NCI-H146 treated with DMSO at 0.1 percent for 48 hours (cell line): ENCODE results near the gene JPT2.

Source experiments
- DNase-seq: peaks from one replicate; lab custom pipeline; 2025; ENCODE audit not compliant: unreplicated experiment; lab: John Stamatoyannopoulos, UW

The JPT2 gene

DNA sequence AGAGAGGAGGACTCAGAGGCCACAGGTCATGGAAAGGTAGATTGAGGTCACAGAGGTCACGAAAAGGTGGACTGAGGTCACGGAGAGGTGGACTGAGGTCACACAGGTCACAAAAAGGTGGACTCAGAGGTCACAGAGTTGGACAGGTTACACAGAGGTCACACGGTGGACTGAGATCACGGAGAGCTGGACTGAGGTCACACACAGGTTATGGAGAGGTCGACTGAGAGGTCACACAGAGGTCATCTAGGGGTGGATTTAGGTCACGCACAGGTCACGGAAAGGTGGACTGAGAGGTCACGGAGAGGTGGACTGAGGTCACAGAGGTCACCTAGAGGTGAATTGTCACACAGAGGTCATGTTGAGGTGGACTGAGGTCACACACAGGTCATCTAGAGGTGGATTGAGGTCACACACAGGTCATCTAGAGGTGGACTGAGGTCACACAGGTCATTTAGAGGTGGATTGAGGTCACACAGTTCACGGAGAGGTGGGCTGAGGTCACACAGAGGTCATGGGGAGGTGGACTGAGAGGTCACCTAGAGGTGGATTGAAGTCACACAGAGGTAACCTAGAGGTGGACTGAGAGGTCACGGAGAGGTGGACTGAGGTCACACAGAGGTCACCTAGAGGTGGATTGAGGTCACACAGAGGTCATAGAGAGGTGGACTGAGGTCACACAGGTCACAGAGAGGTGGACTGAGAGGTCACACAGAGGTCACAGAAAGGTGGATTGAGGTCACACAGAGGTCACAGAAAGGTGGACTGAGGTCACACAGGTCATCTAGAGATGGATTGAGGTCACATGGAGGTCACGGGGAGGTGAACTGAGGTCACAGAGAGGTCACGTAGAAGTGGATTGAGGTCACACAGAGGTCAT is 26.7 kb upstream of the JPT2 start:
- no peak for DNase-seq

- no peak for DNase-seq
These were observed 26.1 kb upstream of the JPT2 start for GRCh38 chr16:1651974-1652312.

DNA sequence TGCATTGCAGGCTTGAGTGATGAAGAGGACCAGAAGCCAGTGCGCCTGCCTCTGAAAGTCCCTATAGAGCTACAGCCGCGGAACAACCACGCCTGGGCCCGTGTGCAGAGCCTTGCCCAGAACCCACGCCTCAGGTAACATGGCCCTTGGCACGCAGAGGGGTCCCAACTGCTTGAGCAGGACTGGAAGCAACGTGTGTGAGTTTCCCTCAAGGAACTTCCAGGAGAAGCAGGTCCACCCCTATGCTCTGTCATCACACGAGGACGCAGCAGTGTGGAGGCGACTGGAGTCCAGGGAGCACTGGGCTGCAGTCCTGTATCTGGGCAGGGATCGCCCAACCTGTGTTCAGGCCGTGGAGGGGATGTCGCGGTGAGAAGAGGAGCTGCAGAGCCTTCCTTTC is 25.1 kb upstream of the JPT2 start:
- no peak for DNase-seq

DNA sequence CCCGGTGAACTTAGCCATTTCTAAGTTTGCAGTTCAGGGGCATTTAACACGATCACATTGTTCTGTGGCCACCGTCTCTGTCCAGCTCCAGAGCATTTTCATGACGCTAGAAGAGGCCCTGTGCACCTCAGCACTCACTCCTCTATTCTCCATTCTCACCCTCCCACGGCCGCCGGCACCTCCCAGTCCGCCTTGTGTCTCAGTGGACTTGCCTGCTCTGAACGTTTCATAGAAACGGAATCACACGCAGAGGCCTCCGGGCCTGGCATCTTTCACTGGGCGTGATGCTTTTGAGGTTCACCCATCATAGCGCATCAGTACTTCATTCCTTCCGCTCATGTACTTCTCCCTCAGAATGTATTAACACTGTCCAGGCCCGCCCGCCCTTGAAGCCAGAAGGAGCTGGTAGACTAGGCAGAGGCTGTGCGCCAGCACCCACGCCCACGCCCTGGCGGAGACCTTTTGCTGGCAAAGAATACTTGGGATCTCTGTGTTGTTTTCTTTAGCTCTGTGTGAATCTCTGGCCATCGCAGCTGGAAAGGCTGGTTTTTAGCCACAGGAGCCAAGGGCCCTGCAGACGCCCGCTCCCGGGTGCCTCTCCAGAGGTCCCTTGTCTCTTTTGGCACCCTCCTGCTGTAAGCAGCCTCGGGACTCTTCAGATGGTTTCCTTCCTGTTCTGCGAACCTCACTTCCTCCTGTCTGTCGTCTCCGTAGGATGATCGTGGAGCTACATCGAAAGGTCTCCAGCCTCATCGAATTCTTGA is 23.4 kb upstream of the JPT2 start:
- DNase-seq: no peak

GRCh38 chr16:1655269-1655807 is 22.7 kb upstream of the JPT2 start:
- no peak for DNase-seq

- DNase-seq: no peak
These were observed 21.9 kb upstream of the JPT2 start for GRCh38 chr16:1655909-1656807.

- no peak for DNase-seq
These were observed 21.1 kb upstream of the JPT2 start for GRCh38 chr16:1656808-1657617.

DNA sequence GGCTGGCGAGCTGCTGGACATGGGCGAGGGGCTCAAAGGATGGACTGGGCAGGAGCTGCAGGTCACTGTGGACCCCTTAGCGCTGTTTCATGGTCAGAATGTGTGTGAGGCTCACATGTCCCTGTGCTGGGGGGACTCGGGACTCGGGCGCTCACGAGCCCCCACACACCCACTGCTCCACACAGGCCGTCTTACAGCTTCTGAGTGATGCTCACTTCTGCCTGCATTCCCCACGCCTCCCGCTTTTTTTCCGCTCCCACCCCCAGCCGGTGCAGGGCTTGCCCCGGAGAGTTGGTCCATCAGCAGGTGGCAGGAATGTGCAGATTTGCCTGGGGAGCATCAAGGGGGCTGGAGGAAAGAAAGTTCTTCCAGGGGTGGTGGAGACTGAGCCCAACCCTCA is 20.2 kb upstream of the JPT2 start:
- DNase-seq: no peak

DNA sequence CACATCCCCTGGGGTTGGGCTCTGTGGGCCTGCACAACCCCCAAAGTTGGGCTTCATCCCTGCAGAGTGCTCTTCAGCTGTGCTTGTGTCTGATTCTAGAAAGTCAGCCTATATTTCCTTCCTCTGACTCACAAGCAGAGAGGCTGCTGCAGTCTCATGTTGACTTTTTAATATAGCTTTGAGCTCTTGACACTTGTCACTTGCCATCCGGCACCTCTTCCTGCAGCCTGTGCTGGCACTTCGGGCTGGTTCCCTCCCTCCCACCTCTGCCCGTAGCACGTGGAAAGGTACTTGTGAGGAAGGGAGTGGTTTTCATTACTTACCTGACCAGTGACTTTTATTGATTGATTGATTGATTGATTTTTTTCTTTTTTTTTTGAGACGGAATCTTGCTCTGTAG is 19.0 kb upstream of the JPT2 start:
- DNase-seq: no peak

- no peak for DNase-seq
These were observed 16.3 kb upstream of the JPT2 start for GRCh38 chr16:1661826-1662225.

DNA sequence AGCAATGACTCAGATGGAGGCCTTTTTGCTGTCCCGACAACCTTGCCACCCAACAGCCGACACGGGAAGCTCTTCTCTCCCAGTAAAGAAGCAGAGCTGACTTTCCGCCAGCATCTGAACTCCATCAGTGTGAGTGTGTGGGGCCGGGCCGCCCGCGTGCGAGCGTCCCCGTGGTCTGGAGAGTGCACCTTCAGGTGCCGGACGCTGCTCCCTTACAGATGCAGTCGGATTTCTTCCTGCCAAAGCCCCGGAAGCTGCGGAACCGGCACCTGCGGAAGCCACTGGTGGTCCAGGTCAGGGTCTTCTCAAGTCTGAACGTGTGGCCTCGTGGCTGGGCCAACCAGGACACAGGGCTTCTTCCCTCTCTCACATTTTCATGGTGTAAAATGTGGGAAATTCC is 15.5 kb upstream of the JPT2 start:
- DNase-seq: no peak

DNA sequence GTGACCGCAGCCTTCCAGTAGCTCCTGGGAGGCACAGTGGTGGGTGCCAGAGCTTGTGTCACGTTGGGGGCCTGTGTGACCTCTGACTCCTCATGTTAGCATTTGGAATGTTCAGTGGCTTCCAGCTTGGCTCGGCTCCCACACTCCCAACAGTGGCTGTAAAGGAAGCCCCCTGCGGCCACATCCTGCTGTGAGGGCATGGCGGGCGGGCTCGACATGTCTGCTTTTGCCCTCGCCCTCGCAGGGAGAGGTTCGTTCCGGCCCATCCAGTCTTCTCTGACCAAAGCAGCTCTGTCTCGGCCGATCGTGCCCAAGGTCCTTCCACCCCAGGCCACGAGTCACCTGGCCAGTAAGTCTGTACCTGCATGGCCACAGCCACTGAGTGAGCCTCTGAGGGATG is 12.2 kb upstream of the JPT2 start:
- no peak for DNase-seq

- no peak for DNase-seq
These were observed 11.8 kb upstream of the JPT2 start for GRCh38 chr16:1666316-1666715.

DNA sequence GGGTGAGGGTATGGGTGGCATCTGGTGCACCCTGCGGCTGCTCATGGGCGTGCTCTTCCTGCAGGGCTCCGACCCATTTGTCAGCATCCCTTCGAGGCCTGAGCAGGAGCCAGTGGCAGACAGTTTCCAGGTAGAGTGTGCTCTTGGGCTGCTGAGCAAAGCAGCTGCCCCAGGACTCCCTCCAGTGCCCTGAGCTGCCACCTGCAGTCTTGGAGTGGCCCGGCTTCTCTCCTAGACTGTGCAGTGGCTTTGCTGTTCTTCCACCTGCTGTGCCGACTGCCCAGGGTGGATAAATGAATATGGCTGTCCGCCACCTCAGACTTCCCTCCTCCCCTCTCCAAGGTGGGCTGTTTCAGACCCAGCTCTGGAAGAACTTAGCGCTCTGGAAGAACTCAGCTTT is 10.8 kb upstream of the JPT2 start:
- no peak for DNase-seq

GRCh38 chr16:1667916-1668315 is 10.2 kb upstream of the JPT2 start:
- no peak for DNase-seq

GRCh38 chr16:1668612-1669319 is 9.3 kb upstream of the JPT2 start:
- DNase-seq: no peak

GRCh38 chr16:1669698-1670097 is 8.4 kb upstream of the JPT2 start:
- DNase-seq: no peak

- DNase-seq: no peak
These were observed 7.7 kb upstream of the JPT2 start for GRCh38 chr16:1670371-1670770.

DNA sequence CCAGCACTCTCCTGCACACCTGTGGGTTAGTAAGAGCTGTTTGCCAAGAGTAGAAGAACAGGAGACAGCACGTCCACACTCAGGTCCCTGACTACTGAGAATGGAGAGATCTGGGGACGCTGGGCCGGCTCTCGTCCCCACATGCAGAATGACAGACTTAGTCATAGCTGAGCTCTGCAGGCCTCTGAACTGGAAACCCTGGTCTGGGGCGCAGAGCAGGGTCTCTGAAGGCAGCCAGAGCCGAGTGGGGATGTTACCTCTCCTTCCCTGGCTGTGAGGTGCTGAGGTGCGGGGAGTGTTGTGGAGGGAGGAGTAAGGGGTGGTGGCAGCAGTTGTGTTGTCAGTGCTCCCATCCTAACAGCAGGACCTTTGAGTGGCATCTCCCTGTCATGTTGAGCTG is 7.2 kb upstream of the JPT2 start:
- DNase-seq: no peak
